IMR-90 (cell line): ENCODE results near the gene ADAMTS6.

Source experiments
- BHLHE40 ChIP-seq: fragments of 150-350 bp; IDR thresholded peaks from 2 replicates; pipeline ENCODE4 v1.6.1; 2016; ENCODE audit warnings: mild to moderate bottlenecking, low read depth, low read length
- CTCF ChIP-seq: conservative IDR thresholded peaks from 2 replicates; pipeline ENCODE4 v1.5.1; 2012; ENCODE audit warnings: mild to moderate bottlenecking, low read depth, low read length, improper control_type of control experiment
- NFE2L2 ChIP-seq: fragments of 150-350 bp; IDR thresholded peaks from 2 replicates; pipeline ENCODE4 v1.6.1; 2016; ENCODE audit warnings: low read depth, mild to moderate bottlenecking, low read length
- POLR2A ChIP-seq: IDR thresholded peaks from 2 replicates; pipeline ENCODE4 v1.6.1; 2012; ENCODE audit warnings: mild to moderate bottlenecking, low read depth, low read length
- RFX5 ChIP-seq: IDR thresholded peaks from 2 replicates; pipeline ENCODE4 v1.8.0; 2012; ENCODE audit warnings: low read depth, mild to moderate bottlenecking, low read length, moderate library complexity
- TF ChIP-seq, protein P1 (sequence below): fragments of 150-350 bp; IDR thresholded peaks from 2 replicates; pipeline ENCODE4 v1.6.1; 2016; ENCODE audit warnings: low read depth, mild to moderate bottlenecking, low read length, moderate library complexity, borderline replicate concordance

- TF ChIP-seq CTCF (no peak), NFE2L2 (no peak), POLR2A (no peak), RFX5 (no peak), BHLHE40 (no peak)
- TF ChIP-seq, protein P1, sequence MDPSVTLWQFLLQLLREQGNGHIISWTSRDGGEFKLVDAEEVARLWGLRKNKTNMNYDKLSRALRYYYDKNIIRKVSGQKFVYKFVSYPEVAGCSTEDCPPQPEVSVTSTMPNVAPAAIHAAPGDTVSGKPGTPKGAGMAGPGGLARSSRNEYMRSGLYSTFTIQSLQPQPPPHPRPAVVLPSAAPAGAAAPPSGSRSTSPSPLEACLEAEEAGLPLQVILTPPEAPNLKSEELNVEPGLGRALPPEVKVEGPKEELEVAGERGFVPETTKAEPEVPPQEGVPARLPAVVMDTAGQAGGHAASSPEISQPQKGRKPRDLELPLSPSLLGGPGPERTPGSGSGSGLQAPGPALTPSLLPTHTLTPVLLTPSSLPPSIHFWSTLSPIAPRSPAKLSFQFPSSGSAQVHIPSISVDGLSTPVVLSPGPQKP: no peak
Observed at GRCh38 chr5:65229841-65230240, 251.9 kb downstream of the ADAMTS6 start.
